Measurements from ENCODE around the gene EIF2S3.
A peak's percentile ranks its signal among the peaks of the same experiment; 100 is the strongest.

DNA sequence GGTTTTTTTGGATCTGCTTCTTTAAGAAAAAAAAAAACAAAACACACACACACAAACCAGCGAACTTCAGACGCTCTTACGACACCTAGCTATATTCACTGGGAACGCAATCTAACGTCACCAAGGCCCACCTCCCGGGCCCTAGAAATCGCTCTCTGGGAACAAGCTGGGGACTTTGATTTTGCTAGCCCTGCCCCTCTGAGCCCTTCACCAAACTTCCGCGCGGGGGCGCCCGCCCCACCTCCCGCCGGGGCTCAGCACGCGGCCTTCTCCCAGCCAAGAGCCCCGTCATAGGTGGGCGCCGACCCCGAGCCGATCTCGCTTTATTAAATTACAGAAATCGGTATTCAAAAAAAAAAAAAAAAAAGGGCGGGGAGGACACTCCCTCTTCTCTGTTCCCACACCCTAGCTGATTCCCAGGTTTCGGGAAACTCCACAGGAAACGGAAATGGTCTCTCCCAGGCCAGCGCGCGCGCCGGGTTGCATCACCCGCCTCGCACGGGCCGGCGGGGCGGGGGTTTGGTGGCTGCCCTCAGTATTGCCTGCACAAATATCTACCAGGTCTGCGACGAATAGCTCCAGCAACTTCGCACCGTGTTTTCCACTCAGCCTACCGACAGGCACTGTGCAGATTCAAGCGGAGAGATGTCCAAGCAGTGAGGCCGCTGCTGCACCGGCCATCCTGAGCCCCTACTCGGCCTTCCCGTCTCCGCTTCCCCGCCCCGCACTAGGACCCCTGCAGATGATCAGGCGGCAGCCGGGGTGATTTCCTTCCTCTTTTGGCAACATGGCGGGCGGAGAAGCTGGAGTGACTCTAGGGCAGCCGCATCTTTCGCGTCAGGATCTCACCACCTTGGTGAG is at the start of gene EIF2S3:
- TF ChIP-seq, protein P1, sequence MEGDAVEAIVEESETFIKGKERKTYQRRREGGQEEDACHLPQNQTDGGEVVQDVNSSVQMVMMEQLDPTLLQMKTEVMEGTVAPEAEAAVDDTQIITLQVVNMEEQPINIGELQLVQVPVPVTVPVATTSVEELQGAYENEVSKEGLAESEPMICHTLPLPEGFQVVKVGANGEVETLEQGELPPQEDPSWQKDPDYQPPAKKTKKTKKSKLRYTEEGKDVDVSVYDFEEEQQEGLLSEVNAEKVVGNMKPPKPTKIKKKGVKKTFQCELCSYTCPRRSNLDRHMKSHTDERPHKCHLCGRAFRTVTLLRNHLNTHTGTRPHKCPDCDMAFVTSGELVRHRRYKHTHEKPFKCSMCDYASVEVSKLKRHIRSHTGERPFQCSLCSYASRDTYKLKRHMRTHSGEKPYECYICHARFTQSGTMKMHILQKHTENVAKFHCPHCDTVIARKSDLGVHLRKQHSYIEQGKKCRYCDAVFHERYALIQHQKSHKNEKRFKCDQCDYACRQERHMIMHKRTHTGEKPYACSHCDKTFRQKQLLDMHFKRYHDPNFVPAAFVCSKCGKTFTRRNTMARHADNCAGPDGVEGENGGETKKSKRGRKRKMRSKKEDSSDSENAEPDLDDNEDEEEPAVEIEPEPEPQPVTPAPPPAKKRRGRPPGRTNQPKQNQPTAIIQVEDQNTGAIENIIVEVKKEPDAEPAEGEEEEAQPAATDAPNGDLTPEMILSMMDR (IDR thresholded peaks at IDR 0.05) = peak; percentile 29 to 68 (median 57)
- TF ChIP-seq POLR2A (IDR thresholded peaks at IDR 0.05) = peak in 1 of 4 donors; percentile 66

Data from esophagus squamous epithelium (tissue), 4 donors.